ENCODE measurements around the gene PDSS2.

- TF ChIP-seq POLR2A (IDR thresholded peaks at IDR 0.05; ENCODE audit: extremely low read depth, insufficient read length) = no peak
- no peak for TF ChIP-seq CTCF (IDR thresholded peaks at IDR 0.05; ENCODE audit: low read depth, low read length)
These were observed 271.7 kb downstream of the PDSS2 start for GRCh38 chr6:107187630-107188029.
